Activated naive CD4-positive, alpha-beta T cell treated with anti-CD3 and anti-CD28 coated beads, Interleukin-2, amount 50 U/mL, for 24 hours (primary cell): ENCODE data around the gene DCAKD.

Experiments used
- H3K27ac Mint-ChIP-seq: one replicate; pipeline ENCODE4 v1.8.0; 2021; ENCODE audit warnings: mild to moderate bottlenecking, mixed read lengths
- H3K27me3 Mint-ChIP-seq: one replicate; pipeline ENCODE4 v1.8.0; 2021; ENCODE audit warnings: mixed read lengths
- H3K36me3 Mint-ChIP-seq: one replicate; pipeline ENCODE4 v1.8.0; 2021; ENCODE audit warnings: mixed read lengths
- H3K4me1 Mint-ChIP-seq: one replicate; pipeline ENCODE4 v1.8.0; 2021; ENCODE audit warnings: mixed read lengths
- H3K4me3 Mint-ChIP-seq: one replicate; pipeline ENCODE4 v1.8.0; 2021; ENCODE audit warnings: mild to moderate bottlenecking, mixed read lengths
- H3K9me3 Mint-ChIP-seq: one replicate; pipeline ENCODE4 v1.8.0; 2021; ENCODE audit warnings: mixed read lengths

DCAKD gene

GRCh38 chr17:44981221-44981968, 70.0 kb downstream of the DCAKD start:
- H3K4me3 Mint-ChIP-seq: no peak overlapping the region
- H3K27me3 Mint-ChIP-seq: peaks cover 4% of the 10 kb centered on the region
- no peaks in the 10 kb centered on the region for H3K4me1 Mint-ChIP-seq
- no peaks in the 10 kb centered on the region for H3K36me3 Mint-ChIP-seq
- H3K9me3 Mint-ChIP-seq: no peaks in the 10 kb centered on the region
- H3K27ac Mint-ChIP-seq: no peak overlapping the region

- Mint-ChIP-seq H3K27me3 (peaks cover 3% of the 10 kb centered on the region), H3K4me1 (no peaks in the 10 kb centered on the region), H3K36me3 (no peaks in the 10 kb centered on the region), H3K4me3 (no peak overlapping the region), H3K9me3 (no peaks in the 10 kb centered on the region), H3K27ac (no peak overlapping the region)
Measured at GRCh38 chr17:44979426-44979995, 71.9 kb downstream of the DCAKD start.

- H3K4me3 Mint-ChIP-seq: no peak overlapping the region
- no peak overlapping the region for H3K27ac Mint-ChIP-seq
- peaks cover 3% of the 10 kb centered on the region for H3K27me3 Mint-ChIP-seq
- no peaks in the 10 kb centered on the region for H3K9me3 Mint-ChIP-seq
- no peaks in the 10 kb centered on the region for H3K36me3 Mint-ChIP-seq
- H3K4me1 Mint-ChIP-seq: no peaks in the 10 kb centered on the region
Measured at GRCh38 chr17:44978807-44979206, 72.6 kb downstream of the DCAKD start.

- Mint-ChIP-seq H3K9me3 (no peaks in the 10 kb centered on the region), H3K27me3 (peaks cover 3% of the 10 kb centered on the region), H3K4me3 (no peak overlapping the region)
Measured at GRCh38 chr17:44977814-44978550, 73.5 kb downstream of the DCAKD start.

GRCh38 chr17:44977065-44977464, 74.4 kb downstream of the DCAKD start:
- Mint-ChIP-seq H3K9me3 (no peaks in the 10 kb centered on the region), H3K4me1 (peaks cover 4% of the 10 kb centered on the region), H3K27ac (no peak overlapping the region), H3K27me3 (peaks cover 3% of the 10 kb centered on the region), H3K36me3 (no peaks in the 10 kb centered on the region), H3K4me3 (no peak overlapping the region)

More at GRCh38 chr17:44977814-44978550, 73.5 kb downstream of the DCAKD start:
- Mint-ChIP-seq H3K4me1 (no peaks in the 10 kb centered on the region), H3K27ac (no peak overlapping the region), H3K36me3 (no peaks in the 10 kb centered on the region)

GRCh38 chr17:44976206-44976605, 75.2 kb downstream of the DCAKD start:
- Mint-ChIP-seq H3K36me3 (no peaks in the 10 kb centered on the region), H3K27ac (no peak overlapping the region), H3K27me3 (peaks cover 3% of the 10 kb centered on the region), H3K4me3 (no peak overlapping the region), H3K9me3 (no peaks in the 10 kb centered on the region), H3K4me1 (peaks cover 9% of the 10 kb centered on the region)
